Type B pancreatic cell (in vitro differentiated cells): ENCODE results near the gene NEDD4L. TPM values are rescaled to one million over a fixed set of nuclear protein-coding genes. Genes with fewer than 3 reads are reported as not detected.

Experiments
- DNase-seq: peaks from one replicate; pipeline ENCODE4 v3.0.0; 2021; ENCODE audit warnings: mixed read lengths; ENCODE audit not compliant: unreplicated experiment; ENCODE audit errors: extremely low spot score
- H3K27ac Mint-ChIP-seq: 2 replicates; pipeline ENCODE4 v1.8.0; 2021; ENCODE audit warnings: mild to moderate bottlenecking, mixed read lengths
- H3K27me3 Mint-ChIP-seq: 2 replicates; pipeline ENCODE4 v1.8.0; 2021; ENCODE audit warnings: mixed read lengths
- H3K36me3 Mint-ChIP-seq: 2 replicates; pipeline ENCODE4 v1.8.0; 2021; ENCODE audit warnings: mixed read lengths
- H3K4me1 Mint-ChIP-seq: one replicate; pipeline ENCODE4 v1.8.0; 2021; ENCODE audit warnings: mixed read lengths; ENCODE audit not compliant: unreplicated experiment
- H3K4me3 Mint-ChIP-seq: 2 replicates; pipeline ENCODE4 v1.8.0; 2021; ENCODE audit warnings: mild to moderate bottlenecking, mixed read lengths
- H3K9me3 Mint-ChIP-seq: 2 replicates; pipeline ENCODE4 v1.8.0; 2021; ENCODE audit warnings: mixed read lengths
- CTCF ChIP-seq: fragments of 200-600 bp; sonication (generic); conservative IDR thresholded peaks from 2 replicates; pipeline ENCODE4 v1.5.0; 2021; ENCODE audit warnings: antibody characterized with exemption, mild to moderate bottlenecking
- total RNA-seq: library from RNA; stranded (reverse); gene quantifications from 2 replicates; pipeline ENCODE4 v1.2.1, GENCODE V29; 2021; ENCODE audit warnings: low replicate concordance

The NEDD4L gene
- total RNA-seq, 1 donor from 2014 or later = 84.7 TPM

DNA sequence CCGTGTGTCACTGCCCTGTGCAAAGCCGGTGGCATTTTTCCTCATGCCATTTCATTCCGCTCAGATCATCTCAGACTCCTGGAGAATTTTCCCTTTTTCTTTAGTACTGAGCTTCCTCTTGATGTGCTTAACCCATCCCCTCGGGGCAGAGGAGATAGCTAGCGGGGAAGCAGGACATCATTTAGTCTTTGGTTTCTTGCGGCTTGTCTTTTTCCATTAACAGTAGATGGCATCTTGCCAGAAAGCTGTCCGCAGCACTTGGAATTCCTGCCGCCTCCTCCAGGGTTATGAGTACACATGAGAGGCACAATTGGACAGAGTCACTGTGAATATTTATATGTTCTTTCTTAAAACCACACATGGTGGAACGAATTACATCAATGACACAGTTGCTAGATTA, 358.2 kb downstream of the NEDD4L start:
- Mint-ChIP-seq H3K4me1 (peaks cover 34% of the 10 kb centered on the region), H3K27me3 (no peaks in the 10 kb centered on the region), H3K27ac (peak overlapping the region; percentile 51), H3K36me3 (peaks cover 15% of the 10 kb centered on the region), H3K4me3 (peak overlapping the region; percentile 34), H3K9me3 (no peaks in the 10 kb centered on the region)
- no peak for DNase-seq
- peak; percentile 26 for TF ChIP-seq CTCF

DNA sequence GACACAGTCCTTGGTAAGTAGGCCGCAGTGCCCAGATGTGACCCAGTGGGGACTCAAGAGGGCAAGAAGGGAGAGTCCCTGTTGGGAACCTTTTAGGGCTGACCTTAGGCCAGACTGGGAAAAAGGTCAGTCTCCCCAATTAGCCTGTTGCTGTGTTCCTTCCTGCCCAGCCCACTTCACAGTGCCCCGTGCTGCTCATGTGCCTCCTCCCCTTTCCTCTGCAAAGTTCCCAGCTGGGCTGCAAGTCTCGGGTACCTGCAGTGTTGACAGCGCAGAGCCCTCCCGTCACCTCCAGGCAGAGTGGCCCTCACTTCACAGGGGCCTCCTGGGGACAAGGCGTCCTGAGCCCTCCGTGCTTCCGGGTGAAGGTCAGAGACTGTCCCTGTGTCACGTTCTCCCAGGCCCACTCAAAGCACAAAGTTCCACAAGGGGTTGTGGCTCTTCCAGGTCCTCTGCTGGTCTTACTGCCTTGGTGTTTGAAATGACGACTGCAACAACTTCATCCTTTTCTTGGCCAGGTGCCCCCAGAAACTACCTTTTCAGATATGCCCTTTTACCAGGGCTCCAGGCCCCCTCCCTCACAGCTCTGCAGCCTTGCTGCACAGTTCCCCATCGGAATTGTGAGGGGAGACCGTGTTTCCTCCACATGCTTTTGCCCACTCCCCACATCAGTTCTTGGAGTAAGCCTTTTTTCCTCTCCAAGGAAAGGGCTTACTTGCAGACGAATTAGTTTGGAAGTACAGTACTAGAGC, 359.1 kb downstream of the NEDD4L start:
- no peak for TF ChIP-seq CTCF
- Mint-ChIP-seq H3K9me3 (no peaks in the 10 kb centered on the region), H3K36me3 (peaks cover 8% of the 10 kb centered on the region), H3K27ac (peak overlapping the region; percentile 51), H3K27me3 (no peaks in the 10 kb centered on the region), H3K4me1 (peaks cover 34% of the 10 kb centered on the region), H3K4me3 (peak overlapping the region; percentile 36)
- DNase-seq = no peak

DNA sequence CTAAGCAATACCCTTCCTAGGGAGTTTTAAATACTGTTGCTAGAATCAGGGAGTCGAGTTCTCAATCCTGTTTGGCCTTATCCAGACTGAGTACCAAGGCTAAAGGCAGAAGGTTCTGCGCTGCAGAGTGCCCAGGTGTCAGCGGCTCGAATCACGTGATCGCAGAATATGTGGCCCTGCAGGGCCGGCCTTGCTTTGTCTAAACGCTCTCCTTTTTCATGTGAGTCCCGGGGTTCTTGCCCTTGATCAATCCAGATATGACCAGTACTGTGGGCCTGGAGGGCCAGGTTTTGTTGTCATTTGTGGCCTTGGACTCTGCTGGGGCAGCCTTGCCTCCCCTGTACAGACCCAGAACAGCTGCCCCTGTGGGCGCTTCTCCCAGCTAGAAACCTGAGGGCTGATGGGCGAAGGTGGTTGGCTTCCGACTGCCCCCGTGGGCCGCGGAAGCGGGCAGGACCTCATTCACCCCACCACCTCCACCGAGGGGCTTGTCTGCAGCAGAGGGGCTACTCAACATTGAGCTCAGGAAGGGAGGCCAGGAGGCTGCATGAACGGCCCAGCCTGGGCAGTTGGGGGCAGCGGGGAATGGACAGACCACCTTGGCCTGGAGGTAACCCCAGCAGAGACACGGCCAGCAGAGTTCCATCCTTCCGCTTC, 359.9 kb downstream of the NEDD4L start:
- peaks cover 7% of the 10 kb centered on the region for H3K36me3 Mint-ChIP-seq
- no peaks in the 10 kb centered on the region for H3K9me3 Mint-ChIP-seq
- no peak for DNase-seq
- H3K4me1 Mint-ChIP-seq = peaks cover 34% of the 10 kb centered on the region
- H3K4me3 Mint-ChIP-seq = no peak overlapping the region
- TF ChIP-seq CTCF = no peak
- no peak overlapping the region for H3K27ac Mint-ChIP-seq
- no peaks in the 10 kb centered on the region for H3K27me3 Mint-ChIP-seq

DNA sequence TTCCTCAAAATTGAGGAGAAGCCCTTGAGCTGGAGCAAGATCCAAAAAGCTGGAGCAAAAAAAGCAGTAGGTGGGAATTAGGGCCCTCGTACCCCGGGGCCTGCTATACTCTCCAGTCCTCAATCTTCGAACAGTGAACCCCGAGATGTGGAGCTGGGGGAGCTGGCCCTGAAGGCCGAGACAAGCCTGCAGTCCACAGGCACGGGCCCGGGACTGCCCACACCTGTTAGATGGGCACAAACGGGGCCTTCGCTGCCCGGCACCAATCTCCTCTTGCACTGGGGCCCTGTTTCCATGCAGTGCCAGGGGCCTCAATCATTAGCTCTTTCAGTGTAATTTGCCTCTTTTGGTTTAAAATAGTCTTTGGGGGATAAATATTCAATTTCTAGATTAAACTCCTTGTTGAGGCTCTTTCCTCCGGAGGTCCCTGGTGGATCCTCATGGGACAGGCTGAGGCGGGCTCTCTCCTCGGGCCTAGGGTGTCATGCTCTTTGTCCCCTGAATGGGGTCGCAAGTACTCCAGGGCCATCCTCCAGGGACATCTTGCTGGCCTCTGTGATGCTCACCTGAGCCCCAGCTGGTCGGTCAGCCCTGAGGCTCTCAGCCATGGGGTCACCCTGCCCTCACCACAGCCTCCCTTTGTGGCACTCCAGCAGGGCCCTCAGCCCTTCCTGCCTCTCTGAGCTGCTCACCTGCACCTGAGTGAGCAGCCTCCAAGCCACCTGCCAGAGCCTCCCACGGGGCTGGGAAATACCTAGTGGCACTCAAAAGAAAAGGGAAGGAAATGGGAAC, 361.3 kb downstream of the NEDD4L start:
- H3K4me3 Mint-ChIP-seq = no peak overlapping the region

More for the DNA sequence above, 361.3 kb downstream of the NEDD4L start:
- Mint-ChIP-seq H3K27me3 (no peaks in the 10 kb centered on the region), H3K36me3 (no peaks in the 10 kb centered on the region), H3K9me3 (no peaks in the 10 kb centered on the region), H3K4me1 (peaks cover 28% of the 10 kb centered on the region), H3K27ac (no peak overlapping the region)
- no peak for TF ChIP-seq CTCF
- no peak for DNase-seq
